ENCODE results near the gene TRIM45.
"Not testable (repeated sequence)": the region's sequence is repeated elsewhere in the genome, so short reads cannot be mapped to it uniquely, and the experiment has no call there.

TRIM45 gene

GRCh38 chr1:117121589-117122329 is at the start of gene TRIM45:
TRIM45 (minus strand) TSS chr1:117121749; CDS start chr1:117121201, 548 bp downstream.
- FAIRE-seq, result peak; percentile 48

GRCh38 chr1:117169871-117170596 is 48.5 kb upstream of the TRIM45 start:
- no peak for FAIRE-seq

DNA sequence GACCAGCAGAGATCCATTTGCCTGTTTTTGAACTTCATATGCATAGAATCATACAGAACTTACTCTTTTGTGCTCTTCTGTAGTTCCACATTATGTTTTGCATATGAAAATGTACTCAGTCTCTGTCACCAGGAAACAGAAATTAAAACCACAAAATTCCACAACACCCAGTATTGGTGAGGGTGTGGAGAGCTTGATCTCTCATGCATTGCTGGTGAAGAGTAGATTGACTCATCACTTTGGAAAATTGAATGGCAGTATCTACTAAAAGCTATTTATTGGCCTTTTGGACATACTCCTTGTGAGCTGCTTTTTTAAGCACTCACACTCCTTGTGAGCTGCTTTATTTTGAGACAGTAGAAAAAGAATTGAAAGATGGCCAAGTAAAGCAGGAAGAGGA is 45.9 kb upstream of the TRIM45 start:
- no peak for FAIRE-seq

DNA sequence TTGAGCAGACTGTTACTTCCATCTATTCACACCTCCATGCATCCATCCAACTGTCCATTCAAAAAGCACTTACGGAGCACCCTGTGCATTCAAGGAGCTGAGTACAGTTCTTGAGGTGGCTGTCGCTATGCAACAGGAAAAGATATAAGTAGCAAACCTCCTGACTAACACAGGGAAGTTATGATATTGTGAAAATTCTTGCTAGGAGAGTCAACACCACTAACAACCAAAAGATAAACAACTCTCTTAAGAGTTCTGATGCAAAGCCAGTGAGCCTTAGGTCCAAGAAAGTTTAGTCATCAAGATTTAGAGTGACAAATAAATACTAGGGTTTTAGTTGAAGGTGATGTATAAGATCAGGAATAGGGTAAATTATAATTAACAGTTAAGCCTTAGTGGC is 44.5 kb upstream of the TRIM45 start:
- FAIRE-seq, result no peak

DNA sequence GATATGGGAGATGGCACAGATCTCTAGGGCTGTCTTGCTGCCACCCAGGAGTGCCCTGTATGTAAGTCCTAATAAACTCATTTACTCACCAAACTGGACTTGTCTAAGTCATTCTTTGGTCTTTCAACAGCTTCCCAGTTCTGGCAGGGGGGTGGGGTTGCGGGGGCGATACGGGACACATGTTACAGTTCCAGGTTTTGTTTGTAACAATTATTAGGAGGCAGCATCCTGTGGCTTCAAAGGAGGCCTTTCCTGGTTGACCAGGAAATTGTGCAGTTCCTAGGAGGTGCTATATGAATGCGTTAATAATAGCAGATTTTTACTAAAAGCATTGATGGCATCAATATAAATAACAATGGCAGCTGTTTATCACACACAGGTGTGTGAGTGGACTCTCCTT is 42.7 kb upstream of the TRIM45 start:
- no peak for FAIRE-seq

GRCh38 chr1:117162816-117163215 is 41.3 kb upstream of the TRIM45 start:
- FAIRE-seq, result no peak

DNA sequence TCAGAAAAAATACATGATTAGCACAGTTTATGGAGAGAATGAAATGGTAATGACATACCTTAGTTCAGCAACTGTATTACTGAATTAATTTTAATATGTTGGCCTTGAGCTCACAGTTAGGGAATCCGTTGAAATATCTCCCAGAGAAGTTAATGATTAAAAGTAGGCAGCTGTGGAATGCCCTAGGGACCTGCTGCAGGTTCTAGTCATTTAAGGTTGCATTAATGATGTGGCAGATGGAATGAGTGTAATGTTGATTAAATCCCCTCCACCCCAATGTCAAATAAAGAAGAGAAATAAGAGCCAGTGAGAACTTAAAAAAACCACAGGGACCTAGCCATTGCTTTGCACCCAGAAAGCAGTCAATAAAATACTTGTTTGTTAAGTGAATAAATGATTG is 40.3 kb upstream of the TRIM45 start:
- no peak for FAIRE-seq

GRCh38 chr1:117151305-117151704 is 29.8 kb upstream of the TRIM45 start:
- FAIRE-seq, result not testable (repeated sequence)

GRCh38 chr1:117150316-117150715 is 28.8 kb upstream of the TRIM45 start:
- no peak for FAIRE-seq

DNA sequence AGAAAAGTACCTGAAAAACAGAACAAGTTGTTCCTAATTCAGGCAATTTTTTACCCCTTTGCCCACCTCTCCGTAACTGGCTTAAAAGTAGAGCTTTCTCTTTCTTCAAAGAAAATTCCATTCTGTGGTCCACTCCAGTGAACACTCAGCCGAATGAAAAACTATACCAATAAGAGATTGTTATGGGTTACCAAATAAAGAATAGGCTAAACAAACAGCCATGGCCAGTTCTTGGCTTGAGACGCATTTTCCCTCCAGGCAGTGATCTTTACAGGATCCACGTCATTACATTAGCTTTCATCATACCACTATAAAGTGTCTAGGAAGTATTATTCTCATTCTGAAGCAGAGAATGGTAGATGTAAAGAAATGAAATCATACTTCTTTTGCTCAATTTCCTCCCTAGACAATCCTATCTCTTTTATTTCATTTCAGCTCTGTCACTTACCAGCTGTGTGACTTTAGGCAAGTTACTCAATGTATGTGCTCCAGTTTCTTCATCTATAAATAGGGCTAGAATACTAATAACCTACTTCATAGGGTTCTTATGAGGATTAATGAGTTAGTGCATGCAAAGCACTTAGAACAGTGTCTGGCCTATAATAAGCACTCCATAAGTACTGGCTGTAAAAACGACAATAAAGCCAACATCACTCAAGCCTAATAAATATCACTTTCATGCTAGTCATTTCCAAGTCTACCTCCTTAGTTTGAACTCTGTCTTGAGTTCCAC is 26.5 kb upstream of the TRIM45 start:
- FAIRE-seq, result no peak

DNA sequence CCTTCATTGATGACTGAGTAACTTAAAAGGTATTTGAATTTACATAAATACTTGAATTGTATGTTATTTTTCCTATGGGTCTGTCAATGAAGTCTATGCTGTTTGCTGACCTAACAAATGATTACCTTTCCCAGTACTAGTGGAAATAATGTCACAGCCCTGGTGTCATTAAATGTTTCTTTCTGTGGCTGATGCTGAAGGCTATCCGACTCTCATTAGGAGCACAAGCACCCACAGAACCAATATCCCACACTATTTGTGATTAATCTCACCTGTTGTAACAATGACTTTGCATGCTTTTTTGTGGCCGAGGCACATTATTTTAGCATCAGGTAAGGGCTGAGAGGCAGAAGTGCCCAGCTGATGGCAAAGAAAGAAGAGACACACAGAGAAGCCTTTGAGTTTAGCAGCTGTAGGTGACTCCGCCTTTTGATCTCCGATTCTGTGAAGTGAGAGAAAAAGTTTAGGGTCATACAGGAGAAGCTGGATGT is 25.8 kb upstream of the TRIM45 start:
- no peak for FAIRE-seq

- FAIRE-seq, result no peak
Observed at GRCh38 chr1:117146575-117147340, 25.2 kb upstream of the TRIM45 start.

GRCh38 chr1:117146072-117146471 is 24.5 kb upstream of the TRIM45 start:
- no peak for FAIRE-seq

GRCh38 chr1:117143871-117144270 is 22.3 kb upstream of the TRIM45 start:
- FAIRE-seq, result no peak

DNA sequence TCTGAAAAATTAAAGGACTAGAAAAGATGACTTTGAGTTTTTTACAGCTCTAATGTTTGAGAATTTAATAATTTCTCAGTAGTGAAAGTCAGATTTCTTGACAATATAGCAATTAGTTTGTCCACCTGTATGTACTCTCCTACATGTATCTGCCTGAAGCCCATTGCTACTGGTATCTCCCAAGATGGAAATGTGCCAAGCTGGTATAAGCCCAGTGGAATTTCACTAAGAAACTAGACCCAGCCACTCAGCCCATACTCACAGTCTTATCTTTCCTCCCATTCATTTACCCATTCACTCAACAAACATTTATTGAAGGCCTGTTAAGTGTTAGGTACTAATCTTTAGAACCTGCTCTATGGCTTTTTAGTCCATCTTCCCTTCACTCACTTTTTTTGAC is 21.6 kb upstream of the TRIM45 start:
- no peak for FAIRE-seq

GRCh38 chr1:117142200-117142599 is 20.7 kb upstream of the TRIM45 start:
- FAIRE-seq, result no peak

DNA sequence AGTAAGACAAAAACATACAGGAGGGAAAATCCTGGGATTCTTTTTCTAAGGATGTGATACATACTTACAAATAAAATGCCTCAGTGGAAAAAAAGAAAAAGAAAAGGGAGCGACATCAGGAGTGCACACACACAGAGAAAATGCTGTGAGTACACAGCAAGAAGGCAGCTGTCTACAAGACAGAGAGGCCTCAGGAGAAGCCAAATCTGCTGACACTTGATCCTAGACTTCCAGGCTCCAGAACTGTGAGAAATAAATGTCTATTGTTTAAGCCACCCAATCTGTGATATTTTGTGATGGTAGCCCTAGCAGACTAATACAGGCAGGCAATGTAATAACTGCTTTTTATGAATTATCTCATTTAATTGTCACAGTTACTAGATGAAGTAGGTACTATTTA is 17.0 kb upstream of the TRIM45 start:
- no peak for FAIRE-seq

- no peak for FAIRE-seq
Observed at GRCh38 chr1:117138106-117138505, 16.6 kb upstream of the TRIM45 start.

DNA sequence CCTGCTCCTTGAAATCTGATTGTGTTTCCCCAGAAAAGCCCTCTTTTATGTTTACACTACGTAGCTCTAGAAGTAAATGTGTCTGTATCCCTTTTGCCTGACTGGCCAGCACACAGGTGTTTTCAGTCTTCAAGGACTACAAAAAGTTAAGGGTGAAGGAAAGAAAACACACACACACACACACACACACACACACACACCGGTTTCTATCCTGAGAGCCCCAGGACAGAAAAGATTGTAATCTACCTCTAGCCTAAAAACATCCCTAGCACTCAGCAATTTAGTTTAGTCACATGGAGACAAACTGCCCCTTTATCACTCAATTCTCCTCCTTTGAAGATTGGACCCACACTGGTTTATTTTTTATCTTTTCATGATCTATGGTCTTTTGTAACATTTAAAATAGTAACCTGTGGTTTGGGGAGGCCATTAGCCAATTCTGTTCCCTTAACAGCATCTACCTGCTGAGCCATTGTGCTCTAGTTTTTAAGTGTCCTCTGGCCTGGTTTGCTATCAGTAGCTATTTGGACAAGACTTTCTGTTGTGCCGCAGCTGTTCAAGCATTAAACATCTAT is 15.8 kb upstream of the TRIM45 start:
- no peak for FAIRE-seq

- FAIRE-seq, result no peak
Observed at GRCh38 chr1:117136749-117137148, 15.2 kb upstream of the TRIM45 start.

GRCh38 chr1:117135329-117135728 is 13.8 kb upstream of the TRIM45 start:
- FAIRE-seq, result no peak

DNA sequence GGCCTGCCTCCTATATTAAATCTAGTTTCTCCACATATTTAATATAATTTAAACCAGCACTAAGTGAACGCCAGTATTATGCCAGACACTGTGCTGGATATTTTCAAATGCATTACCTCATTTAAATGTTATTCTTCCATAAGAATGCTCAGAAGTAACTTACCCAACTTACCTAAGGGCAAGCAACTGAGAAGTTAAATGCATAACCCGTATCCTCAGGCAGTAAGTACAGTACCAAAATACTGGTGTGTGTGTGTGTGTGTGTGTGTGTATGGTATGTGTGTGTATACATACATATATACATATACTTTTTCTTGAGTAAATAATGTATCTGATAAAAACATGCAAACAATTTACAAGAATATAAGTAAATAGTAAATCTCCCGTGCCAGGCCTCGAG is 9.0 kb upstream of the TRIM45 start:
- no peak for FAIRE-seq

Measured in endometrium (tissue), 2 donors.